Gastroesophageal sphincter (tissue), 4 donors: ENCODE measurements around the gene MAGEC3. TPM values are rescaled to one million over a fixed set of nuclear protein-coding genes. Genes with fewer than 3 reads are reported as not detected.

ENCODE experiments used
- ATAC-seq: fragments of 150-250 bp; one replicate; pipeline ENCODE4 v1.9.1; 2016; ENCODE audit warnings: mild to moderate bottlenecking, moderate library complexity
- H3K27ac ChIP-seq, 4 donors: fragments of 200-600 bp; sonication (generic) in 3 of 4; 1 replicate in 3 of 4; 2 replicates in 1 of 4; pipeline ENCODE4 v1.5.1; 2016 to 2019
- H3K27me3 ChIP-seq: fragments of 200-600 bp; sonication (generic); one replicate; pipeline ENCODE4 v1.5.1; 2019
- H3K36me3 ChIP-seq, 2 donors: fragments of 200-600 bp; sonication (generic); one replicate each; pipeline ENCODE4 v1.5.1; 2019; ENCODE audit warnings: control low read depth in 1 of 2
- H3K4me1 ChIP-seq, 3 donors: fragments of 200-600 bp; sonication (generic); 1 replicate in 2 of 3; 2 replicates in 1 of 3; pipeline ENCODE4 v1.5.1; 2016 to 2019; ENCODE audit warnings: control low read depth in 2 of 3
- H3K4me3 ChIP-seq, 2 donors: fragments of 200-600 bp; sonication (generic); one replicate each; pipeline ENCODE4 v1.5.1; 2019; ENCODE audit warnings: mild to moderate bottlenecking in 1 of 2, moderate library complexity in 1 of 2
- H3K9me3 ChIP-seq, 3 donors: fragments of 200-600 bp; sonication (generic); one replicate each; pipeline ENCODE4 v1.5.1; 2017 to 2019; ENCODE audit warnings: control low read depth in 2 of 3
- EP300 ChIP-seq: sonication (generic); formaldehyde crosslinking; IDR thresholded peaks from one replicate; pipeline ENCODE4 v1.6.1; 2017; ENCODE audit warnings: antibody characterized with exemption, mild to moderate bottlenecking
- POLR2A ChIP-seq, 2 donors: fragments of 450-650 bp; IDR thresholded peaks; one replicate each; pipeline ENCODE4 v1.6.1; 2017; ENCODE audit warnings: antibody characterized with exemption in 2 of 2, mild to moderate bottlenecking in 2 of 2, moderate library complexity in 1 of 2
- POLR2AphosphoS5 ChIP-seq: sonication (generic); formaldehyde crosslinking; IDR thresholded peaks from one replicate; pipeline ENCODE4 v1.6.1; 2017; ENCODE audit warnings: antibody characterized with exemption
- WGBS, 2 donors: methylation state at CpG; one replicate each; pipeline ENCODE4 v1.1.5; 2018; ENCODE audit warnings: low coverage in 1 of 2; 5-methylcytosine and 5-hydroxymethylcytosine counted together
- total RNA-seq, 4 donors: library from RNA; depleted of rRNA; stranded (reverse); fragments of >200 nt; gene quantifications; one replicate each; pipeline ENCODE4 v1.1.0, GENCODE V29; 2016
- TF ChIP-seq, protein P1 (sequence below), 4 experiments: fragments of 200-600 bp in 2 of 4; fragments of 450-650 bp in 2 of 4; sonication (generic) in 1 of 4; IDR thresholded peaks; one replicate each; pipeline ENCODE4 v1.5.1; 2017 to 2019; ENCODE audit warnings: antibody characterized with exemption in 4 of 4, mild to moderate bottlenecking in 2 of 4, moderate library complexity in 2 of 4

The MAGEC3 gene
- total RNA-seq, 4 donors from 2014 or later: not detected

GRCh38 chrX:141936080-141936479 lies 98.0 kb downstream of the MAGEC3 start:
- Histone ChIP-seq H3K36me3 (no peaks in the 10 kb centered on the region), H3K4me1 (no peaks in the 10 kb centered on the region), H3K9me3 (no peaks in the 10 kb centered on the region), H3K27me3 (no peaks in the 10 kb centered on the region), H3K4me3 (no peak overlapping the region), H3K27ac (no peak overlapping the region)
- TF ChIP-seq POLR2A (IDR thresholded peaks at IDR 0.05): no peak
- TF ChIP-seq POLR2AphosphoS5: no peak
- no peak for TF ChIP-seq EP300
- TF ChIP-seq, protein P1, sequence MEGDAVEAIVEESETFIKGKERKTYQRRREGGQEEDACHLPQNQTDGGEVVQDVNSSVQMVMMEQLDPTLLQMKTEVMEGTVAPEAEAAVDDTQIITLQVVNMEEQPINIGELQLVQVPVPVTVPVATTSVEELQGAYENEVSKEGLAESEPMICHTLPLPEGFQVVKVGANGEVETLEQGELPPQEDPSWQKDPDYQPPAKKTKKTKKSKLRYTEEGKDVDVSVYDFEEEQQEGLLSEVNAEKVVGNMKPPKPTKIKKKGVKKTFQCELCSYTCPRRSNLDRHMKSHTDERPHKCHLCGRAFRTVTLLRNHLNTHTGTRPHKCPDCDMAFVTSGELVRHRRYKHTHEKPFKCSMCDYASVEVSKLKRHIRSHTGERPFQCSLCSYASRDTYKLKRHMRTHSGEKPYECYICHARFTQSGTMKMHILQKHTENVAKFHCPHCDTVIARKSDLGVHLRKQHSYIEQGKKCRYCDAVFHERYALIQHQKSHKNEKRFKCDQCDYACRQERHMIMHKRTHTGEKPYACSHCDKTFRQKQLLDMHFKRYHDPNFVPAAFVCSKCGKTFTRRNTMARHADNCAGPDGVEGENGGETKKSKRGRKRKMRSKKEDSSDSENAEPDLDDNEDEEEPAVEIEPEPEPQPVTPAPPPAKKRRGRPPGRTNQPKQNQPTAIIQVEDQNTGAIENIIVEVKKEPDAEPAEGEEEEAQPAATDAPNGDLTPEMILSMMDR (IDR thresholded peaks at IDR 0.05): no peak
- no peak for ATAC-seq
- 50% methylated on average over 1 of the region's 1 CpG; no CpG with 5 or more reads in 1 of the 2 donors for WGBS, 2 donors

- no peak overlapping the region for H3K27ac ChIP-seq
- ATAC-seq: no peak
- WGBS, 2 donors: 89 to 100% methylated on average over 2 of the region's 2 CpGs
Observed at GRCh38 chrX:141941234-141941633, 103.1 kb downstream of the MAGEC3 start.

DNA sequence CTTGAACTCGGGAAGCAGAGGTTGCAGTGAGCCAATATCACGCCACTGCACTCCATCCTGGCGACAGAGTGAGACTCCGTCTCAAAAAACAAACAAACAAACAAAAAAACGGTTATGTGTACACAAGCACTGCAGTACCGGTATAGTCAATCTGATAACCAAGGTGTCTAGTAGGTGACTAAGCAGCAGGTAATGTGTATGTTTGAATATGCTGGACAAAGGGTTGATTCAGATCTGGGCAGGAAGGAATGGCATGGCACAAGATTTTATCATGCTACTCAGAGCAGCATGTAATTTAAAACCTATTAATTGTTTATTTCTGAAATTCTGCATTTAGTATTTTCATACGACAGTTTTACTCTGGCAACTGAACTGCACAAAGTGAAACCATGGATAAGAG lies 107.3 kb downstream of the MAGEC3 start:
- H3K4me3 ChIP-seq: no peak overlapping the region
- TF ChIP-seq, protein P1 (IDR thresholded peaks at IDR 0.05): no peak
- TF ChIP-seq POLR2AphosphoS5 (no peak), POLR2A (IDR thresholded peaks at IDR 0.05) (no peak), EP300 (no peak)
- no peaks in the 10 kb centered on the region for H3K4me1 ChIP-seq
- no peak overlapping the region for H3K27ac ChIP-seq
- no peaks in the 10 kb centered on the region for H3K9me3 ChIP-seq
- WGBS, 2 donors: 65 to 73% methylated on average over 4 to 5 of the region's 7 CpGs
- no peak for ATAC-seq
- H3K27me3 ChIP-seq: no peaks in the 10 kb centered on the region
- H3K36me3 ChIP-seq: no peaks in the 10 kb centered on the region

More at GRCh38 chrX:141941234-141941633, 103.1 kb downstream of the MAGEC3 start:
- no peaks in the 10 kb centered on the region for H3K36me3 ChIP-seq
- no peaks in the 10 kb centered on the region for H3K9me3 ChIP-seq
- no peak overlapping the region for H3K4me3 ChIP-seq
- no peaks in the 10 kb centered on the region for H3K27me3 ChIP-seq
- no peaks in the 10 kb centered on the region for H3K4me1 ChIP-seq
- TF ChIP-seq, protein P1 (IDR thresholded peaks at IDR 0.05): no peak
- TF ChIP-seq POLR2A (IDR thresholded peaks at IDR 0.05): no peak
- TF ChIP-seq EP300: no peak
- TF ChIP-seq POLR2AphosphoS5: no peak

- no peak overlapping the region for H3K27ac ChIP-seq
- H3K4me1 ChIP-seq: no peaks in the 10 kb centered on the region
- H3K4me3 ChIP-seq: no peak overlapping the region
- TF ChIP-seq POLR2A (IDR thresholded peaks at IDR 0.05) (no peak), POLR2AphosphoS5 (no peak), EP300 (no peak)
- TF ChIP-seq, protein P1 (IDR thresholded peaks at IDR 0.05): no peak
- 92% methylated on average over 2 of the region's 3 CpGs; no CpG with 5 or more reads in 1 of the 2 donors for WGBS, 2 donors
- ATAC-seq: no peak
- H3K9me3 ChIP-seq: no peaks in the 10 kb centered on the region
- no peaks in the 10 kb centered on the region for H3K27me3 ChIP-seq
- no peaks in the 10 kb centered on the region for H3K36me3 ChIP-seq
Observed at GRCh38 chrX:141947350-141947749, 109.2 kb downstream of the MAGEC3 start.

Other genes starting within 250 kb of the MAGEC3 start
- not detected for gene SPANXA2, start 248.6 kb upstream of the MAGEC3 start, total RNA-seq
- gene SPANXD, start 139.6 kb upstream of the MAGEC3 start, total RNA-seq: not detected
- not detected for gene MAGEC1, start 65.6 kb downstream of the MAGEC3 start, total RNA-seq